Measurements from ENCODE around the gene C19orf38. TPM values are rescaled to one million over a fixed set of nuclear protein-coding genes. Genes with fewer than 3 reads are reported as not detected.
"Not testable (repeated sequence)": the region's sequence is repeated elsewhere in the genome, so short reads cannot be mapped to it uniquely, and the experiment has no call there.

C19orf38 gene
- total RNA-seq, 1 experiment from 2014 or later, result not detected

DNA sequence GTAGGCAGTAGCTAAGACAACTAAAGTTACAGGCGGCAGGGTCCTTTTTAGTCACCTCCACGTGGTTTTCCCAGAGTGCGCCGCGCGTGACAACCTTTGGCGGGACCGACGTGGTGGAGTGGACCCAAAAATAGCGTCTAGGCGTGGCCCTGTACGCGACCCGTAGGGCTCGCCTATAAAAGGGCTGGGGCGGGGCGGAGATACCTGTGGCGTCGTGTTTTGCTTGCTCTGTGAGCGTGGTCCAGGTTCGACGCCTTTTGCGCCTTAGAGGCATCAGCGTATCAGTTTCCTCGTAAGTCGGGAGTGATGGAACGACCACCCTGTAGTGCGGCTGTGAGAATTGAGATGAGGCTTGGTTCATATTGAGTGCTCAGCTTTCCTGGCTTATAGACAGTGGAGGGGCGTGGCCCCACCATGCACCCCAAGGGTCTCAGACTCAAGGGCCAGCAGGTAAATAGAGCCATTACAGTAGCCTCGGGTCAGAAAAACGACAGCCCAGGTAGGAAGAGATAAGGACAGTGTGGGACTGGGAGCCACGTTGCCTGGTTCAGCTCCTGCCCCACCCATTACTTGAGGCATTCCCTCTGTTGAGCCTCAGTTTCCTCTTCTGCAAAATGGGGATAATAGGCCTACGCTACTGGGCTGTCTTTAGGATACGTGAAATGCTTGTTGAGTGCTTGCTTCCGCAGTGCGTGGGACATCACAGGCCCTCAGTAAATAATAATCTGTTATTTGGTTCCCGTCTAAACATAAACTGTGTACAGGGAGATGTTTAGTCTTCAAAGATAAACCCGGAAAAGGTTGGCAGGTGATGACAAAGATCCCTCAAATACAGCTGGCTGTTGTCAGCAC lies 11.5 kb upstream of the C19orf38 start (continued):
- TF ChIP-seq ZNF219 (CRISPR knock-in tag; IDR thresholded peaks at IDR 0.05; ENCODE audit: borderline replicate concordance) (peak; percentile 96), NFATC4 (CRISPR knock-in tag; IDR thresholded peaks at IDR 0.05) (no peak), TEAD4 (CRISPR knock-in tag; IDR thresholded peaks at IDR 0.05) (peak; percentile 92), CBFB (CRISPR knock-in tag; IDR thresholded peaks at IDR 0.05; ENCODE audit: low read depth) (no peak), JAZF1 (CRISPR knock-in tag; IDR thresholded peaks at IDR 0.05) (no peak), CTCF (IDR thresholded peaks at IDR 0.05) (no peak), PRRX2 (CRISPR knock-in tag; IDR thresholded peaks at IDR 0.05) (no peak), FOXJ3 (CRISPR knock-in tag; IDR thresholded peaks at IDR 0.05; ENCODE audit: borderline replicate concordance) (no peak), ZNF138 (CRISPR knock-in tag; conservative IDR thresholded peaks at IDR 0.05) (no peak), NR2C2 (CRISPR knock-in tag; IDR thresholded peaks at IDR 0.05) (peak; percentile 85), MXD4 (CRISPR knock-in tag; IDR thresholded peaks at IDR 0.05; ENCODE audit: borderline replicate concordance) (no peak)
- TF ChIP-seq, protein P1, sequence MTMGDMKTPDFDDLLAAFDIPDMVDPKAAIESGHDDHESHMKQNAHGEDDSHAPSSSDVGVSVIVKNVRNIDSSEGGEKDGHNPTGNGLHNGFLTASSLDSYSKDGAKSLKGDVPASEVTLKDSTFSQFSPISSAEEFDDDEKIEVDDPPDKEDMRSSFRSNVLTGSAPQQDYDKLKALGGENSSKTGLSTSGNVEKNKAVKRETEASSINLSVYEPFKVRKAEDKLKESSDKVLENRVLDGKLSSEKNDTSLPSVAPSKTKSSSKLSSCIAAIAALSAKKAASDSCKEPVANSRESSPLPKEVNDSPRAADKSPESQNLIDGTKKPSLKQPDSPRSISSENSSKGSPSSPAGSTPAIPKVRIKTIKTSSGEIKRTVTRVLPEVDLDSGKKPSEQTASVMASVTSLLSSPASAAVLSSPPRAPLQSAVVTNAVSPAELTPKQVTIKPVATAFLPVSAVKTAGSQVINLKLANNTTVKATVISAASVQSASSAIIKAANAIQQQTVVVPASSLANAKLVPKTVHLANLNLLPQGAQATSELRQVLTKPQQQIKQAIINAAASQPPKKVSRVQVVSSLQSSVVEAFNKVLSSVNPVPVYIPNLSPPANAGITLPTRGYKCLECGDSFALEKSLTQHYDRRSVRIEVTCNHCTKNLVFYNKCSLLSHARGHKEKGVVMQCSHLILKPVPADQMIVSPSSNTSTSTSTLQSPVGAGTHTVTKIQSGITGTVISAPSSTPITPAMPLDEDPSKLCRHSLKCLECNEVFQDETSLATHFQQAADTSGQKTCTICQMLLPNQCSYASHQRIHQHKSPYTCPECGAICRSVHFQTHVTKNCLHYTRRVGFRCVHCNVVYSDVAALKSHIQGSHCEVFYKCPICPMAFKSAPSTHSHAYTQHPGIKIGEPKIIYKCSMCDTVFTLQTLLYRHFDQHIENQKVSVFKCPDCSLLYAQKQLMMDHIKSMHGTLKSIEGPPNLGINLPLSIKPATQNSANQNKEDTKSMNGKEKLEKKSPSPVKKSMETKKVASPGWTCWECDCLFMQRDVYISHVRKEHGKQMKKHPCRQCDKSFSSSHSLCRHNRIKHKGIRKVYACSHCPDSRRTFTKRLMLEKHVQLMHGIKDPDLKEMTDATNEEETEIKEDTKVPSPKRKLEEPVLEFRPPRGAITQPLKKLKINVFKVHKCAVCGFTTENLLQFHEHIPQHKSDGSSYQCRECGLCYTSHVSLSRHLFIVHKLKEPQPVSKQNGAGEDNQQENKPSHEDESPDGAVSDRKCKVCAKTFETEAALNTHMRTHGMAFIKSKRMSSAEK (CRISPR knock-in tag; IDR thresholded peaks at IDR 0.05; ENCODE audit: borderline replicate concordance), result peak; percentile 96; the same call in 1 of the 2 replicates
- TF ChIP-seq, protein P2, sequence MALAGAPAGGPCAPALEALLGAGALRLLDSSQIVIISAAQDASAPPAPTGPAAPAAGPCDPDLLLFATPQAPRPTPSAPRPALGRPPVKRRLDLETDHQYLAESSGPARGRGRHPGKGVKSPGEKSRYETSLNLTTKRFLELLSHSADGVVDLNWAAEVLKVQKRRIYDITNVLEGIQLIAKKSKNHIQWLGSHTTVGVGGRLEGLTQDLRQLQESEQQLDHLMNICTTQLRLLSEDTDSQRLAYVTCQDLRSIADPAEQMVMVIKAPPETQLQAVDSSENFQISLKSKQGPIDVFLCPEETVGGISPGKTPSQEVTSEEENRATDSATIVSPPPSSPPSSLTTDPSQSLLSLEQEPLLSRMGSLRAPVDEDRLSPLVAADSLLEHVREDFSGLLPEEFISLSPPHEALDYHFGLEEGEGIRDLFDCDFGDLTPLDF (CRISPR knock-in tag; IDR thresholded peaks at IDR 0.05), result peak; percentile 98
- TF ChIP-seq, protein P3, sequence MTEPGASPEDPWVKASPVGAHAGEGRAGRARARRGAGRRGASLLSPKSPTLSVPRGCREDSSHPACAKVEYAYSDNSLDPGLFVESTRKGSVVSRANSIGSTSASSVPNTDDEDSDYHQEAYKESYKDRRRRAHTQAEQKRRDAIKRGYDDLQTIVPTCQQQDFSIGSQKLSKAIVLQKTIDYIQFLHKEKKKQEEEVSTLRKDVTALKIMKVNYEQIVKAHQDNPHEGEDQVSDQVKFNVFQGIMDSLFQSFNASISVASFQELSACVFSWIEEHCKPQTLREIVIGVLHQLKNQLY (CRISPR knock-in tag; IDR thresholded peaks at IDR 0.05), result no peak

DNA sequence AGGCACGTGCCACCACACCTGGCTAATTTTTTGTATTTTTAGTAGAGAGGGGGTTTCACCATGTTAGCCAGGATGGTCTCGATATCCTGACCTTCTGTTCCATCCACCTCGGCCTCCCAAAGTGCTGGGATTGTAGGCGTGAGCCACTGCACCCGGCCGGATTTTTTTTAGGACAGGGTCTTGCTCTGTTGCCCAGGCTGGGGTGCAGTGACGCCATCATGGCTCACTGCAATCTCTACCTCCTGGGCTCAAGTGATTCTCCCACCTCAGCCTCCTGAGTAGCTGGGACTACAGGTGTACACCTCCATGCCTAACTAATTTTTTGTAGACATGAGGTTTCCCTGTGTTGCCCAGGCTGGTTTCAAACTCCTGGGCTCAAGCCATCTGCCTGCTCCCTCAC lies 10.6 kb upstream of the C19orf38 start:
- peaks cover 13% of the 10 kb centered on the region for H3K4me1 Mint-ChIP-seq
- H3K27ac Mint-ChIP-seq; H3K4me3 Mint-ChIP-seq; POLR2A ChIA-PET; ATAC-seq; DNase-seq (ENCODE audit: low spot score): not testable (repeated sequence)
- CTCF ChIA-PET, result interaction anchor here (0.7 to 8.0 kb wide), 3 partner anchors 19 to 305 kb away, joined by 3 to 135 read pairs (median 73); no protein-coding TSS in a partner anchor
- H3K9me3 Mint-ChIP-seq, result peaks cover 25% of the 10 kb centered on the region
- H3K36me3 Mint-ChIP-seq, result peaks cover 12% of the 10 kb centered on the region; the same call in 1 of the 2 replicates
- H3K27me3 Mint-ChIP-seq (ENCODE audit: low read depth), result peaks cover 25% of the 10 kb centered on the region

DNA sequence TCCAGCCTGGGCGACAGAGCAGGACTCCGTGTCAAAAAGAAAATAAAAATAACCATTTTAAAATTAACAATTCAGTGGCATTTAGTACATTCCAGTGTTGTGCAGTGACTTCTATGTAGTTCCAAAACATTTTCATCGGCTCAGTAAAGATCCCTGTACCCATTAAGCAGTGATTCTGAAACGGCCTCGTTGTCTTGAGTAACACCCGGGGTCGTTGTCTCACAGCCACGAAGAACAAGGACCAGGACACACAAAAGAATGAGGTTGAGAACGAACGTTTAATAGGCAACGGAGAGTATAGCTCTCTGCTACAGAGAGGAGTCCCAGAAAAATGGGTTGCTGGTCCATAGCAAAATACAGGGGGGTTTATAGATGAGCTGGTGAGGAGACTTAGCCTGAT lies 9.8 kb upstream of the C19orf38 start:
- ChIA-PET POLR2A (interaction anchor here (0.7 kb wide), 1 partner anchor 32 kb away, joined by 3 read pairs; no protein-coding TSS in a partner anchor), CTCF (interaction anchor here (1.6 to 8.0 kb wide), 4 partner anchors 18 to 33 kb away, joined by 4 to 135 read pairs (median 12); no protein-coding TSS in a partner anchor)
- Mint-ChIP-seq H3K4me1 (peaks cover 13% of the 10 kb centered on the region), H3K36me3 (peaks cover 8% of the 10 kb centered on the region; the same call in 1 of the 2 replicates), H3K27me3 (ENCODE audit: low read depth) (peaks cover 28% of the 10 kb centered on the region), H3K27ac (0 out of 2 replicates have a peak overlapping the region, but pooled peaks have one; percentile 6), H3K9me3 (peaks cover 29% of the 10 kb centered on the region), H3K4me3 (no peak overlapping the region)
- ATAC-seq, result no peak
- DNase-seq (ENCODE audit: low spot score), result no peak
- TF ChIP-seq ETV6 (CRISPR knock-in tag; IDR thresholded peaks at IDR 0.05), result no peak
- TF ChIP-seq ARID4B (CRISPR knock-in tag; IDR thresholded peaks at IDR 0.05; ENCODE audit: borderline replicate concordance), result no peak
- no peak for TF ChIP-seq JAZF1 (CRISPR knock-in tag; IDR thresholded peaks at IDR 0.05)
- TF ChIP-seq PREB (CRISPR knock-in tag; IDR thresholded peaks at IDR 0.05; ENCODE audit: borderline replicate concordance), result no peak
- no peak for TF ChIP-seq TCF7 (CRISPR knock-in tag; IDR thresholded peaks at IDR 0.05; ENCODE audit: low read depth)

Measured in WTC11 (cell line).